Mesenchymal stem cell (in vitro differentiated cells and primary cell): ENCODE data around the gene PROM2.

Experiments
- DNase-seq: peaks from one replicate; pipeline ENCODE4 v3.0.0-alpha.2; 2013
- H2AFZ ChIP-seq: one replicate; pipeline ENCODE4 v1.6.1; 2013; ENCODE audit warnings: low read depth, mild to moderate bottlenecking, control low read depth, inconsistent platforms, low read length, moderate library complexity
- H2AK5ac ChIP-seq: 2 replicates; pipeline ENCODE4 v1.6.1; 2013; ENCODE audit warnings: low read length, moderate library complexity, mild to moderate bottlenecking, inconsistent platforms; ENCODE audit not compliant: severe bottlenecking
- H2BK120ac ChIP-seq: one replicate; pipeline ENCODE4 v1.6.1; 2013; ENCODE audit warnings: low read depth, mild to moderate bottlenecking, inconsistent platforms, low read length, moderate library complexity
- H2BK12ac ChIP-seq, 2 experiments: one replicate each; pipeline ENCODE4 v1.6.1; 2013; ENCODE audit warnings: inconsistent platforms in 2 of 2, low read length in 2 of 2, mild to moderate bottlenecking in 2 of 2, moderate library complexity in 2 of 2, control low read depth in 1 of 2
- H2BK15ac ChIP-seq: one replicate; pipeline ENCODE4 v1.6.1; 2013; ENCODE audit warnings: mild to moderate bottlenecking, low read depth, inconsistent platforms; ENCODE audit not compliant: poor library complexity, severe bottlenecking
- H2BK5ac ChIP-seq: 2 replicates; pipeline ENCODE4 v1.6.1; 2013; ENCODE audit warnings: low read depth, mild to moderate bottlenecking, low read length, control low read depth, inconsistent platforms; ENCODE audit not compliant: poor library complexity, severe bottlenecking
- H3K14ac ChIP-seq, 2 experiments: one replicate each; pipeline ENCODE4 v1.6.1; 2013; ENCODE audit warnings: inconsistent platforms in 2 of 2, low read length in 2 of 2, control low read depth in 1 of 2, mild to moderate bottlenecking in 1 of 2, moderate library complexity in 1 of 2
- H3K18ac ChIP-seq, 2 experiments: one replicate each; pipeline ENCODE4 v1.6.1; 2013; ENCODE audit warnings: inconsistent platforms in 2 of 2, low read length in 2 of 2, control low read depth in 1 of 2, low read depth in 1 of 2, mild to moderate bottlenecking in 1 of 2
- H3K23ac ChIP-seq, 2 experiments: one replicate each; pipeline ENCODE4 v1.6.1; 2013; ENCODE audit warnings: inconsistent platforms in 2 of 2, low read length in 2 of 2, mild to moderate bottlenecking in 2 of 2, moderate library complexity in 2 of 2, control low read depth in 1 of 2
- H3K27ac ChIP-seq: 2 replicates; pipeline ENCODE4 v1.5.1; 2013; ENCODE audit warnings: mild to moderate bottlenecking, moderate library complexity, low read length, control low read depth, inconsistent platforms; ENCODE audit not compliant: poor library complexity, severe bottlenecking
- H3K27me3 ChIP-seq, 2 experiments: 2 replicates each; pipeline versions ENCODE4 v1.6.1 to v1.7.0; 2013; ENCODE audit warnings: low read length in 2 of 2, mild to moderate bottlenecking in 2 of 2, moderate library complexity in 2 of 2, control low read depth in 1 of 2, inconsistent platforms in 1 of 2; ENCODE audit not compliant: control insufficient read depth in 1 of 2, insufficient read depth in 1 of 2
- H3K36me3 ChIP-seq, 2 experiments: 2 replicates each; pipeline versions ENCODE4 v1.6.1 to v1.7.0; 2013; ENCODE audit warnings: low read length in 2 of 2, control low read depth in 1 of 2, inconsistent platforms in 1 of 2, low read depth in 1 of 2, mild to moderate bottlenecking in 1 of 2; ENCODE audit not compliant: insufficient read depth in 2 of 2, control insufficient read depth in 1 of 2
- H3K4ac ChIP-seq, 2 experiments: one replicate each; pipeline ENCODE4 v1.6.1; 2013; ENCODE audit warnings: inconsistent platforms in 2 of 2, low read length in 2 of 2, mild to moderate bottlenecking in 2 of 2, moderate library complexity in 2 of 2, control low read depth in 1 of 2, low read depth in 1 of 2
- H3K4me1 ChIP-seq: 2 replicates; pipeline ENCODE4 v1.6.1; 2013; ENCODE audit warnings: low read depth, low read length, control low read depth; ENCODE audit not compliant: control insufficient read depth, insufficient read depth
- H3K4me2 ChIP-seq: 2 replicates; pipeline ENCODE4 v1.6.1; 2013; ENCODE audit warnings: low read length, mild to moderate bottlenecking, inconsistent platforms; ENCODE audit not compliant: poor library complexity, severe bottlenecking
- H3K4me3 ChIP-seq, 2 experiments: 2 replicates each; pipeline versions ENCODE4 v1.5.1 to v1.7.0; 2013; ENCODE audit warnings: low read length in 2 of 2, mild to moderate bottlenecking in 2 of 2, control low read depth in 1 of 2, low read depth in 1 of 2; ENCODE audit not compliant: insufficient read depth in 1 of 2
- H3K79me1 ChIP-seq: replicated peaks from 2 replicates; pipeline ENCODE4 v1.6.1; 2013; ENCODE audit warnings: mild to moderate bottlenecking, control low read depth, low read length, inconsistent platforms; ENCODE audit not compliant: poor library complexity, severe bottlenecking
- H3K9ac ChIP-seq: 2 replicates; pipeline ENCODE4 v1.7.0; 2013; ENCODE audit warnings: mild to moderate bottlenecking, low read length, moderate library complexity
- H3K9me3 ChIP-seq: 2 replicates; pipeline ENCODE4 v1.7.0; 2013; ENCODE audit warnings: mild to moderate bottlenecking, low read length; ENCODE audit not compliant: control insufficient read depth
- H4K8ac ChIP-seq: one replicate; pipeline ENCODE4 v1.6.1; 2013; ENCODE audit warnings: inconsistent platforms, mild to moderate bottlenecking, low read length, moderate library complexity
- H4K91ac ChIP-seq: one replicate; pipeline ENCODE4 v1.6.1; 2013; ENCODE audit warnings: mild to moderate bottlenecking, low read length, inconsistent platforms
- WGBS: methylation state at CpG from one replicate; pipeline ENCODE4 v1.1.7; 2013; ENCODE audit warnings: mixed read lengths; 5-methylcytosine and 5-hydroxymethylcytosine counted together

Gene PROM2

DNA sequence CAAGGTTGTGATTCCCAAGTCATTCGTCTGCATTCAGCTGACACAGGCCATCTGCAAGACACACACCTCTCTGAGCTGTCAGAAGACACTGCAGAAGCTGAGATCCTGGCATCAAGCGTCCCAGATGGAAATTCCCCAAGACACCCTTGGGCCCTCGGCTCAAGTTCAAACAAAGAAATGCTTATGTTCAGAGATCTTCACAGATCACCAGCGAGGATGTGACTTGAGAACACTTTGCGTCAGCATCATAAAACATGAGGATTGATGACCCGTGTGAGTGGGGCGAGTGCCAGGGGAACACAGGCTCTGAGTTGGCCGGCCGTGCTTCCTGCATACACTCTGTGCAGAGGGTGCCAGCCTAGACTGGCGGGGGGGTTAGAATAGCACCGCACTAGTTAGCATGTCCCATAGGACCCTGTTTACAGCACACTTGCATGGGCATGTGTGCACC, 59.7 kb downstream of the PROM2 start:
- DNase-seq: no peak
- H3K18ac ChIP-seq: no peak overlapping the region
- no peak overlapping the region for H2BK15ac ChIP-seq
- no peak overlapping the region for H2BK12ac ChIP-seq
- no peak overlapping the region for H3K4ac ChIP-seq
- no peaks in the 10 kb centered on the region for H3K36me3 ChIP-seq
- WGBS: 82% methylated on average over 11 of the region's 11 CpGs
- peak overlapping the region; percentile 68 for H3K27ac ChIP-seq
- H2BK5ac ChIP-seq: peak overlapping the region; percentile 53
- no peak overlapping the region for H3K23ac ChIP-seq
- peaks cover 0 to 38% of the 10 kb centered on the region in 2 experiments for H3K27me3 ChIP-seq
- H2BK120ac ChIP-seq: no peak overlapping the region
- H4K8ac ChIP-seq: no peak overlapping the region
- H4K91ac ChIP-seq: no peak overlapping the region
- peaks cover 33% of the 10 kb centered on the region for H3K4me1 ChIP-seq
- no peak overlapping the region for H3K4me2 ChIP-seq
- H3K14ac ChIP-seq: no peak overlapping the region
- no peak overlapping the region for H2AFZ ChIP-seq
- H3K9ac ChIP-seq: no peak overlapping the region
- no peaks in the 10 kb centered on the region for H3K9me3 ChIP-seq
- no peak overlapping the region for H3K4me3 ChIP-seq
- no peak overlapping the region for H2AK5ac ChIP-seq
- no peaks in the 10 kb centered on the region for H3K79me1 ChIP-seq

DNA sequence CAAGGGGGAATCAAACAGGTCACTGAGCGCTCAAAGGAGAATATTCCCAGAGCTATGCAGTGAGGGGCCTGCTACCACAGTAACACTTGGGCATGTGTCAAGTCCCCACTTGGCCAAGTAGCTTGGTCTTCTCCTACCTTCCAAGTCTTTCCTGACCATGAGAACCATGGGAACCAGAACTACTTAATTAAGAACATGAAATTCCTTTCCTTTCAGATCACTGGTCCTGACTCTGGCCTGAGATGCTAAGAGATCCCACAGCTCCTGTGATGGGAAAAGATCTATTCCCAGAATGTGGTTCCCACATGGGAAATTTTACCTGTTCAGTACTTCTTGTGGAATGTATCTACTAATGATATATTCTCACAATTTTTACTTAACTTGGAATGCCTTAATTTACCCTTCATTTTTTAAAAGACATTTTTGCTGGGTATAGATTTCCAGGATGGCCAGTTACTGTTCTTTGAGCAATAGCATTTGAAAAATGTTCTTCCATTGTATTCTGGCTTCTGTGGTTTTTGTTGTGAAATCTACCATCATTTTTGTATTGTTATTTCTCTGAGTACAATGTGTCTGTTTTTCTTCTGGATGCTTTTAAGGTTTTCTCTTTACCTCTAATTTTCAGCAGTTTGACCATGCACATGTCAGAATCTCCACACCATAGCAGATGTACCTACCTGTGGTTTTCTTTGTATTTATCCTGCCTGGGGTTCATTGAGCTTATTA, 60.8 kb downstream of the PROM2 start:
- H3K9ac ChIP-seq: no peak overlapping the region
- DNase-seq: no peak
- WGBS: 88% methylated on average over 1 of the region's 1 CpG

DNA sequence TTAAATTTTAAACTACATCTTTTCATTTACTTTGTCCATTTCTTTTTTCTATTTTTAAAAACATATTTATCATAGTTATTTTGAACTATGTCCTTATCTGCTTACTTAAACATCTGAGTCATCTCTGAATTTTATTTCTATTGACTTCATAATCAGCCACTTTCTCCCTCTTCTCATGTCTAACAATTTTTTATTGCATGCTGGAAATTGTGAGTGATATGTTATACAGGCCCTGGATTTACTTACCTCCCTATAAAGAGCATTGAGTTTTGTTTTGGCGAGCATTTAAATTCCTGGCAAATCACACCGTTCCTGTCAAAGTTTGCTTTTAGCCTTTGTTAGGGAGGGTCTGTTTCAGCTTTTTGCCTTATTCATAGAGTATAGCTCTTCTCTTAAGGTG, 62.2 kb downstream of the PROM2 start:
- Histone ChIP-seq H4K8ac (no peak overlapping the region), H2BK120ac (no peak overlapping the region), H3K4me2 (no peak overlapping the region), H3K23ac (no peak overlapping the region), H2BK15ac (no peak overlapping the region), H3K4me1 (peaks cover 14% of the 10 kb centered on the region), H3K14ac (no peak overlapping the region), H3K36me3 (no peaks in the 10 kb centered on the region), H3K9ac (no peak overlapping the region), H2BK12ac (no peak overlapping the region), H2AFZ (no peak overlapping the region), H2BK5ac (no peak overlapping the region), H3K27me3 (peaks cover 0 to 45% of the 10 kb centered on the region in 2 experiments), H3K4me3 (no peak overlapping the region), H3K79me1 (no peaks in the 10 kb centered on the region), H3K9me3 (no peaks in the 10 kb centered on the region), H3K4ac (no peak overlapping the region), H3K18ac (no peak overlapping the region), H4K91ac (no peak overlapping the region), H2AK5ac (no peak overlapping the region), H3K27ac (no peak overlapping the region)
- DNase-seq: no peak
- WGBS: 95% methylated on average over 2 of the region's 2 CpGs

More for the DNA sequence above, 60.8 kb downstream of the PROM2 start:
- H4K91ac ChIP-seq: no peak overlapping the region
- H2BK15ac ChIP-seq: no peak overlapping the region
- H3K9me3 ChIP-seq: no peaks in the 10 kb centered on the region
- no peak overlapping the region for H3K14ac ChIP-seq
- H3K4ac ChIP-seq: no peak overlapping the region
- no peak overlapping the region for H3K4me3 ChIP-seq
- H2AK5ac ChIP-seq: peak overlapping the region; percentile 50
- peaks cover 22% of the 10 kb centered on the region for H3K4me1 ChIP-seq
- H4K8ac ChIP-seq: no peak overlapping the region
- H3K79me1 ChIP-seq: no peaks in the 10 kb centered on the region
- H3K4me2 ChIP-seq: no peak overlapping the region
- H3K36me3 ChIP-seq: no peaks in the 10 kb centered on the region
- peak overlapping the region; percentile 68 for H3K27ac ChIP-seq
- H3K27me3 ChIP-seq: peaks cover 0 to 39% of the 10 kb centered on the region in 2 experiments
- H2BK120ac ChIP-seq: no peak overlapping the region
- no peak overlapping the region for H2BK5ac ChIP-seq
- H3K23ac ChIP-seq: no peak overlapping the region
- no peak overlapping the region for H2BK12ac ChIP-seq
- no peak overlapping the region for H2AFZ ChIP-seq
- H3K18ac ChIP-seq: no peak overlapping the region

DNA sequence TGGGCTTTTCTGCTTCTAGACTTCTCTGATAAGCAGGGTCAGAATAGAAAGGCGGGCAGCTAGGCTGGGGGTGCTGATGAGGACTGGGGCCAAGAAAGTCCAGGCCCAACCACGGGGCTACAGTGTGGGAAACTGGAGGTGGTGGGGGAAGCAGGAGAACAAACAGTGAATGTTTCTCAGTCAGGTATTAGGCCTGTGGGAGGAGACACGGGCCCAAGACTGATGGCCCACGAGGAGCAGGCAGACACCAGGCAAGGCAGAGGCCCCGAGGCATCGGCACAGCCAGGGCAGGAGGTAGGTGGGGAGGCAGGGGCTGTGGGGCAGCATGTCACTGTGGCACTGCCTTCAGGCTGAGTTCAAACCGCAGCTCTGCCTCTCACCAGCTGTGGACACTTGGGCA, 63.6 kb downstream of the PROM2 start:
- 56% methylated on average over 7 of the region's 7 CpGs for WGBS
- no peak overlapping the region for H2BK120ac ChIP-seq
- peaks cover 11% of the 10 kb centered on the region for H3K4me1 ChIP-seq
- no peak overlapping the region for H3K4me3 ChIP-seq
- no peak overlapping the region for H3K23ac ChIP-seq
- H3K9ac ChIP-seq: no peak overlapping the region
- H3K18ac ChIP-seq: no peak overlapping the region
- no peaks in the 10 kb centered on the region for H3K79me1 ChIP-seq
- H3K27ac ChIP-seq: no peak overlapping the region
- no peak overlapping the region for H3K4me2 ChIP-seq
- H3K9me3 ChIP-seq: no peaks in the 10 kb centered on the region
- H3K14ac ChIP-seq: no peak overlapping the region
- H4K8ac ChIP-seq: no peak overlapping the region
- no peak overlapping the region for H2BK12ac ChIP-seq
- peaks cover 8 to 59% of the 10 kb centered on the region in 2 experiments for H3K27me3 ChIP-seq
- H3K36me3 ChIP-seq: no peaks in the 10 kb centered on the region
- H2BK5ac ChIP-seq: no peak overlapping the region
- H2AK5ac ChIP-seq: no peak overlapping the region
- H2AFZ ChIP-seq: no peak overlapping the region
- H2BK15ac ChIP-seq: no peak overlapping the region
- no peak overlapping the region for H3K4ac ChIP-seq
- H4K91ac ChIP-seq: no peak overlapping the region
- no peak for DNase-seq
